22Rv1 (cell line): Measurements from ENCODE around the gene DEPDC1B.

Source experiments
- ZFX ChIP-seq: fragments of 450-650 bp; IDR thresholded peaks from 2 replicates; pipeline ENCODE4 v1.6.1; 2017; ENCODE audit warnings: antibody characterized with exemption, borderline replicate concordance
- TF ChIP-seq, protein P1 (sequence below): fragments of 450-650 bp; IDR thresholded peaks from 2 replicates; pipeline ENCODE4 v1.5.1; 2017; ENCODE audit warnings: mild to moderate bottlenecking

DNA sequence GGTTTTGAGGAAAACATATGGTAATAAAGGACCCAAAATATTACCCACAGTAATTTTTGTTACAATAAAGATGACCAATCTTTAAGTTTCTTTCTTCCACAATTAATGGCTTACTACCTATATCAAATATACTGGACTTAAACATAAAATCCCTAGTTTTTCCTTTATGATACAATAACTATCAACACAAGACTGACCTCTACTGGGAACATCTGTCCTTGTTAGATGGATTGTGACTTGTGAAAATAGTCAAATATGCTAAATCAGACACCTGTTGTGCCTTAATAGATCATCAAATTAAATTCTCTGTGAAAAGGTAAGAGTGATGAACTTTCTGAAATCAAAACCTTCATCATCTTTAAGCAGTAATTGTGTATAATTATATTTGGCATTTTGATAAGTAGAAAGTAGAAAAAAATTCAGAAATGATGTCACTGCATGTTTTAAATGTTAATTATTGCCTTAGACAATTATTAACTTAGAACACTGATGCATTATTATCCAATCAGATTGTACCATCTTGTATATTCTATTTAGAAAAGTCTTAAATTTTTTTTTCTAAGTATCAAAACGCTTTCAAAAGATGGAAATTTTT, 113.6 kb downstream of the DEPDC1B start:
- TF ChIP-seq, protein P1, sequence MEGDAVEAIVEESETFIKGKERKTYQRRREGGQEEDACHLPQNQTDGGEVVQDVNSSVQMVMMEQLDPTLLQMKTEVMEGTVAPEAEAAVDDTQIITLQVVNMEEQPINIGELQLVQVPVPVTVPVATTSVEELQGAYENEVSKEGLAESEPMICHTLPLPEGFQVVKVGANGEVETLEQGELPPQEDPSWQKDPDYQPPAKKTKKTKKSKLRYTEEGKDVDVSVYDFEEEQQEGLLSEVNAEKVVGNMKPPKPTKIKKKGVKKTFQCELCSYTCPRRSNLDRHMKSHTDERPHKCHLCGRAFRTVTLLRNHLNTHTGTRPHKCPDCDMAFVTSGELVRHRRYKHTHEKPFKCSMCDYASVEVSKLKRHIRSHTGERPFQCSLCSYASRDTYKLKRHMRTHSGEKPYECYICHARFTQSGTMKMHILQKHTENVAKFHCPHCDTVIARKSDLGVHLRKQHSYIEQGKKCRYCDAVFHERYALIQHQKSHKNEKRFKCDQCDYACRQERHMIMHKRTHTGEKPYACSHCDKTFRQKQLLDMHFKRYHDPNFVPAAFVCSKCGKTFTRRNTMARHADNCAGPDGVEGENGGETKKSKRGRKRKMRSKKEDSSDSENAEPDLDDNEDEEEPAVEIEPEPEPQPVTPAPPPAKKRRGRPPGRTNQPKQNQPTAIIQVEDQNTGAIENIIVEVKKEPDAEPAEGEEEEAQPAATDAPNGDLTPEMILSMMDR, result peak; percentile 75
- TF ChIP-seq ZFX, result no peak
